Activated T-helper 1 cell treated with Interleukin-2 at 50 U/mL for 16 hours (primary cell): ENCODE results near the gene PLBD2.
"Not testable (repeated sequence)": the region's sequence is repeated elsewhere in the genome, so short reads cannot be mapped to it uniquely, and the experiment has no call there.

Experiments
- DNase-seq: peaks from one replicate; pipeline ENCODE4 v3.0.0-alpha.2; 2020; ENCODE audit warnings: low read depth

The PLBD2 gene

GRCh38 chr12:113333877-113334785, 24.3 kb upstream of the PLBD2 start:
- no peak for DNase-seq

- peak; percentile 84 for DNase-seq
Measured at GRCh38 chr12:113334786-113335539, 23.4 kb upstream of the PLBD2 start, which contains the start of gene SLC8B1. Gene SLC8B1, minus strand, starts transcription at chr12:113335109. Its CDS starts 2,231 bp downstream, at chr12:113332878.

GRCh38 chr12:113339540-113339939, 18.8 kb upstream of the PLBD2 start:
- no peak for DNase-seq

- DNase-seq, result no peak
Measured at GRCh38 chr12:113340061-113340460, 18.3 kb upstream of the PLBD2 start.

GRCh38 chr12:113341535-113341934, 16.9 kb upstream of the PLBD2 start:
- DNase-seq, result no peak

GRCh38 chr12:113345318-113345717, 13.1 kb upstream of the PLBD2 start:
- no peak for DNase-seq

- no peak for DNase-seq
Measured at GRCh38 chr12:113346353-113346752, 12.0 kb upstream of the PLBD2 start.

GRCh38 chr12:113347107-113347506, 11.3 kb upstream of the PLBD2 start:
- DNase-seq, result no peak

- DNase-seq, result no peak
Measured at GRCh38 chr12:113347892-113348291, 10.5 kb upstream of the PLBD2 start.

GRCh38 chr12:113348849-113349536, 9.4 kb upstream of the PLBD2 start:
- no peak for DNase-seq

- DNase-seq, result no peak
Measured at GRCh38 chr12:113351089-113351488, 7.3 kb upstream of the PLBD2 start.

- DNase-seq, result not testable (repeated sequence)
Measured at GRCh38 chr12:113354192-113354591, 4.2 kb upstream of the PLBD2 start.

- no peak for DNase-seq
Measured at GRCh38 chr12:113359133-113359938, 949 bp downstream of the PLBD2 start.

- DNase-seq, result no peak
Measured at GRCh38 chr12:113359939-113360748, 1.8 kb downstream of the PLBD2 start.

- no peak for DNase-seq
Measured at GRCh38 chr12:113361574-113362370, 3.4 kb downstream of the PLBD2 start.

- DNase-seq, result no peak
Measured at GRCh38 chr12:113364698-113365097, 6.3 kb downstream of the PLBD2 start.

GRCh38 chr12:113365639-113366395, 7.4 kb downstream of the PLBD2 start:
- no peak for DNase-seq

- no peak for DNase-seq
Measured at GRCh38 chr12:113366827-113367226, 8.4 kb downstream of the PLBD2 start.

- DNase-seq, result no peak
Measured at GRCh38 chr12:113368331-113368730, 9.9 kb downstream of the PLBD2 start.
